Measurements from ENCODE around the gene TBC1D20.

TBC1D20 gene

DNA sequence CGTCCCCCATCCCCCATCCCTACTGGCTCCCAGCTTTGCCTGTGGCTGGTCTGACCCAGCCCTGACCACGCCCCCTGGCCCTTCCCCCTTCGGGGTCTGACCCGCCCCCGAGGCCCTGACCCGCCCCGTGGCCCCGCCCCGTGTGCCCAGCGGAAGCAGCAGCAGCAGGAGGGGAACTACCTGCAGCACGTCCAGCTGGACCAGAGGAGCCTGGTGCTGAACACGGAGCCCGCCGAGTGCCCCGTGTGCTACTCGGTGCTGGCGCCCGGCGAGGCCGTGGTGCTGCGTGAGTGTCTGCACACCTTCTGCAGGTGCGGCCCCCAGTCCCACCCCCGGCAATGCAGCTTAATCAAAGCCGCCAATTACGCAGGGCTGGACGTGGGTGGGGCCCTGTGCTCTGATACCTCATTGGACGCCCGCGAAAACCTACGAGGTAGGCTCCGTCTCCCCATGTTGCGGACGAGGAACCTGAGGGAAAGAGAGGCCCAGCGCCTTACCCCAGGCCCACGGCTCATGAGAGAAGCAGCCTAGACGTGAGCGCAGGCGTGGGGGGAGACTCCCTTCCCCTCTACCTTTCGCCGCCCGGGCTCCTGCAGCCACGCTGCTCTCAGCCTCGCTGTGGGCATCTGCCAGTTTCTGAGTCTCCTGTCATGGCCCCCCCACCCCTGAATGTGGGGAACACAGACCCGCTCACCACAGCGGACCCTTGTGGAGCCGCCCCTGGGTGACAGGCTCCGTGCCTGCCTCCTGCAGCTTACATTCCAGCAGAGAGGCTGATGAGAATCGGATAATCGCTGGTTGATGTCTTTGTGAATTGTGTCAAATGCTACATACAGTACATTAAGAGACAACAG, 41.4 kb downstream of the TBC1D20 start:
- no peak for DNase-seq

DNA sequence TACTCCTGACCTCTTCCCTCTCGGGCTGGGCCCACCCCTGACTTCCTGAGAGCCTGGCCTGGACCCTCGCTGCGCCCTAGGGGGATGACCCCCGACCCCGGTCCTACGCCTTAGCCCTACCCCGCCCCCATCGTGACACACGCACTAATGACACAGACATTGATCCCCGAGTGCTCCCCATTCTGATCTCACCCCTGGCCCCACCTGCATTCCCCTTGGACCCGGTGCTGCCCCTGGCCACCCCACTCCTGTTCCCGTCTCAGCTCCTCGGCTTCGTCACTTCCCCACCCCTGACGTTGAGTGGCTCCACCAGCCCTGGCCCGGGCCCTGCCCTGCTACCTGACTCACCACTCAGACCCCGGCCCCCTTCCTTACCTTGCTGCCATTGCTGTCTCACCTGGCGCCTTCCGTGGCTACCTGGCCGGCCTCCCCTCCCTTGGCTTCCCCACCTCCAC, 42.1 kb downstream of the TBC1D20 start:
- no peak for DNase-seq

DNA sequence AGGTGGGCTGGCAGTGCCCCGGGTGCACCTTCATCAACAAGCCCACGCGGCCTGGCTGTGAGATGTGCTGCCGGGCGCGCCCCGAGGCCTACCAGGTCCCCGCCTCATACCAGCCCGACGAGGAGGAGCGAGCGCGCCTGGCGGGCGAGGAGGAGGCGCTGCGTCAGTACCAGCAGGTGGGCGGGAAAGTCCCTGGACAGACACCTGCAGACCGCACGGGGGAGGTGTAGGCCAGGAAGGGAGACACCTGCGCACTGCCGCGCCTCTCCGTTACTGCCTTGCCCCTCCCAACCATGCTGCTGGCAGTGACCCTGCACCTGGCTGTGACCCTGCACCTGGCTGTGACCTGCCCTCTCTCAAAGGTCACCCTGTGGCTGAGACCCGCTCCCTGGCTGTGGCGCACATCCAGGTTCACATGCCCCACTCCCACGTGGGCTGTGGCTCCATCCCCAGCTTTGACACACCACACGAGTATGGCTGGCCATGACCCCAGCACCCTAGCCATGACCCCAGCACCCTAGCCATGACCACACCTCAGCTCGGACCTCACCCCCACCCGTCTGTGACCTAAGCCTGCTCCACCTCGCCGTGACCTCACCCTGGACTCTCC, 42.7 kb downstream of the TBC1D20 start:
- DNase-seq: no peak

DNA sequence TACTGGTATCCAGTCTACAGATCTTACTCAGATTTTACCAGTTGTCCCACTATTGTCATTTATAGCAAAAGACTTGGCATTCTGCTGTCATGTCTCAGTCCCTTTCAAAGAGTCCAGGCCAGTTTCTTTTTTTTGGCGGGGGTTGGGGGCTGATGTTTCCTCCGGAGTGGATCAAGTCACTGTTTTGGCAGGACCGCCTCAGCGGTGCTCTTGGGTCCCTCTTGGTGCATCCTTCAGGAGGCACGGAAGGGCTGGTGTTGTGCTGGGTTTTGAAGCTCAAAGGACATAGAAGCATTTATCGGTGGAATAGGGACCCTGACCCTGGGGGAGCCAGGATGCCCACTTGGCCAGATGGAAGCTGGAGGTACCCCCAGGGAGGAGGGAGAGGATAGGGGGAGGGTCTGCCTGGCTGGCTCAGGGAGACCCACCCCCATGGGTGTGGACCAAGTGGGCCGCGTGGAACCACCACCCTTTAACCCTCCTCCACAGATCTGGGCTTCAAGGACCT, 43.4 kb downstream of the TBC1D20 start:
- DNase-seq: no peak

DNA sequence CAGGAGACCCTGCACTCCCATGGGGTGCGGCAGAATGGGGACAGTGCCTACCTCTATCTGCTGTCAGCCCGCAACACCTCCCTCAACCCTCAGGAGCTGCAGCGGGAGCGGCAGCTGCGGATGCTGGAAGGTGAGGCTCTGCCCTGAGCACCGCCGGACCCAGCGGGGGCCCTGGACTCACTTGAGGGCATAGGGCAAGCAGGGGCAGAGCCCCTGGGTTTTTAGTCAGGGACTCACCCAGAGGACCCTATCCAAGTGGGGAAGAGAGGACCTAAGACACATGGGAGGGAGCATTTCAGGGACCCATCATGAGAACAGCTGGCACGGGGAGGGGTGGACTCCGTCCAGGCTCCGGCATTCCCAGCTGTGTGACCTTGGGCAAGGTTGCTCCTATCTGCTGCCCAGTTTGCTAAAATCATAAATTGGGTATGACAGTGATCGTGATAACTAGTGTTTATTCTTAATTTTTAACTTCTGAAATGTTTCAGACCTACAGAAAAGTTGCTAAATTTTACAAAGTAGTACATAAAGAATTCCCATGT, 44.5 kb downstream of the TBC1D20 start:
- DNase-seq: no peak

DNA sequence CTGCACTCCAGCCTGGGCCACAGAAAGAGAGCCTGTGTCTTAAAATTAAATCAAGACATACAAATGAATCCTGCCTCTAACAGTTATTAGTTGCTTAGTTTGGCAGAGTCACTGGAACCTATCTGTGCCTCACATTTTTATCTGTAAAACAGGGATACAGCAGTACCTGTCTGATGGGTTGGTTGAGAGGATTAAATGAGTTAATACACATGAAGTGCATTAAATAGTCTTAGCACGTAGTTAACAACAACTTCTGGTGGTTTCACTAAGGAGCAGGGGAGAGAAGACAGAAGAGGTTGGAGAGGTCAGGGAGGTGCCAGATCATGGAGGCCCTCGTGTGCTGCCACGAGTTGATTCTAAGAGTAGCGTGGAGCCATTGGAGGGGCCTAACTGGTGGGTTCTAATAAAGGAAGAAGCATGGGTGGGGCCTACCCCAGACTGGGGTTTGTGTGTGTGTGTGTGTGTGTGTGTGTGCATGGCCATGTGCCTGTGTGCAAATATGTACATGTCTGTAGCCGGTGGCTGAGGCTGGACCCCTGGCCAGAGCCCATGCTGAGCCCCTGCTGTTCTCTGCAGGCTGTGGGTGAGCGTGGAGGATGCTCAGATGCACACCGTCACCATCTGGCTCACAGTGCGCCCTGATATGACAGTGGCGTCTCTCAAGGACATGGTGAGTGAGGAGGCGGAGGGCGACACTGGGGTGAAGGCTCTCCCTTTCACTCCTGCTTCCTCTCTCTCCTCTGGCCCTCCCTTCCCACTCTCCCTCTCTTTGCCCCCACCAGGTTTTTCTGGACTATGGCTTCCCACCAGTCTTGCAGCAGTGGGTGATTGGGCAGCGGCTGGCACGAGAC, 45.2 kb downstream of the TBC1D20 start:
- no peak for DNase-seq

DNA sequence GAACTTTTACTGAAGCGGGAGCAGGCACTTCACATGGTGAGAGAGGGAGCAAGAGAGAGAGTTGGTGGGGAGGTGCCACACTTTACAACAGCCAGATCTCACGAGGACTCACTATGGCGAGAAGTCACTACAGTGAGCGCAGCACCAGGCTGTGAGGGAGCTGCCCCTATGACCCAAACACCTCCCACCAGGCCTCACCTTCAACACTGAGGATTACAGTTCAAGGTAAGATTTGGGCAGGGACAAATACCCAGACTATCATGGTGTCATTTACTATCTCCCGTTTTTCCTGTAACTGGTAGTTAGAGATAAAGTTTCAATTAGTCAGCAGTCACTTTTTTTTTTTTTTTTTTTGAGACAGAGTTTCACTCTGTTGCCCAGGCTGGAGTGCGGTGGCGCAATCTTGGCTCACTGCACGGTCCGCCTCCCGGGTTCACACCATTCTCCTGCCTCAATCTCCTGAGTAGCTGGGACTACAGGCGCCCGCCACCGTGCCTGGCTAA, 46.5 kb downstream of the TBC1D20 start:
- DNase-seq: no peak

DNA sequence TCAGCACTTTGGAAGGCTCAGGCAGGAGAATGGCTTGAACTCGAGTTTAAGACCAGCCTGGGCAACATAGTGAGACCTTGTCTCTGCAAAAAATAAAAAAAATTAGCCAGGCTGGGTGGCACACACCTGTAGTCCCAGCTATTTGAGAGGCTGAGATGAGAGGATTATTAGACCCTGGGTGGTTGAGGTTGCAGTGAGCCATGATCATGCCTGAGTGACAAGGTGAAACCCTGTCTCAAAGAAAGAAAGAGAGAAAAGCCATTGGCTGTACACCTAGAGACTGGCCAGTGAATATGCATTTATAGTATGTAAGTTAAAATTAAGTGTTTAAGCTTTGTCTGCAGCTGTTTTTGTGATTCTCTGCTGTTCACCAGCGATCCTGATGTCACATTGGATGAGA, 48.2 kb downstream of the TBC1D20 start:
- no peak for DNase-seq

DNA sequence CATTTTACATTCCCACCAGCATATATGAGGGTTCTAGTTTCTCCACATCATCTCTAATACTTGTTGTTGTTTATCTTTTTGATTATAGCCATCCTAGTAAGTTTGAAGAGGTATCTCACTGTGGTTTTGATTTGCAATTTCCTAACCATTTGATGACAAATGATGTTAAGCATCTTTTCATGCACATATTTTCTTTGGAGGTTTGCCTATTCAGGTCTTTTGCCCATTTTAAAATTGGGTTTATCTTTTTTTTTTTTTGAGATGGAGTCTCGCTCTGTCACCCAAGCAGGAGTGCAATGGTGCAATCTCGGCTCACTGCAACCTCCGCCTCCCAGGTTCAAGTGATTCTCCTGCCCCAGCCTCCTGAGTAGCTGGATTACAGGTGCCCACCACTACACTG, 50.3 kb downstream of the TBC1D20 start:
- no peak for DNase-seq

DNA sequence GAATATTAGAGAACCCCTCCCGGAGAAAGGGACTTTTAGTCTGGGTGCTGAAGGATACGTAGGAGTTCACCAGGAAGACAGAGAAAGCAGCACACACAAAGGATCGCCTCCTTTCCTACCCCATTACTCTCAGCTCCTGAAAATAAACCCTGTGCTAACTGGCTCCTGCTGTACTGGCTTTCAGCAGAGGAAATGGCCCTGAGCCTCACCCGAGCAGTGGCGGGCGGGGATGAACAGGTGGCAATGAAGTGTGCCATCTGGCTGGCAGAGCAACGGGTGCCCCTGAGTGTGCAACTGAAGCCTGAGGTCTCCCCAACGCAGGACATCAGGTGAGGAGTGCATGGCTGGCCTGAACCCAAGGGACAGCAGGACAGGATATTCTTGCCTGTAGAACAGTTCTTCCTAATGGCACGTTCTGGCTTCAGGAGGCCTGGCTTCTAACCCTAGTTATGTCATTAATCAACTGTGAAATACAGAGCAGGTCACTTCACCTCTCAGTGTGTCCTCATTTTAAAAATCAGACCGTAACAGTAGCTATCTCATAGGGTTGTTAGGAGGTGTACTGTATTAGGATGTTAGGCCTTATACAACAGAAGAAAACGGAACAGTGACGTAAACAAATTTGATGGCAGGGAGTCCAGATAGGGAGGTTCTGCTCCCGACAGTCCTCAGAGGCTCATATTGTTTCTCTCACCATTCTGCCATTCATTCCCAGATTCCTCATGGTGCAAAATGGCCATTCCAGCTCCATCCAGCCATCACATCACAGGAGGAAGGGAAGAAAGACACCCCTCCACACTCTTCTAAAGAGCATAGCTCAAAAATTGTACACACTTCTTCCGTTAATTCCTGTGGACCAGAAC, 52.4 kb downstream of the TBC1D20 start:
- no peak for DNase-seq

DNA sequence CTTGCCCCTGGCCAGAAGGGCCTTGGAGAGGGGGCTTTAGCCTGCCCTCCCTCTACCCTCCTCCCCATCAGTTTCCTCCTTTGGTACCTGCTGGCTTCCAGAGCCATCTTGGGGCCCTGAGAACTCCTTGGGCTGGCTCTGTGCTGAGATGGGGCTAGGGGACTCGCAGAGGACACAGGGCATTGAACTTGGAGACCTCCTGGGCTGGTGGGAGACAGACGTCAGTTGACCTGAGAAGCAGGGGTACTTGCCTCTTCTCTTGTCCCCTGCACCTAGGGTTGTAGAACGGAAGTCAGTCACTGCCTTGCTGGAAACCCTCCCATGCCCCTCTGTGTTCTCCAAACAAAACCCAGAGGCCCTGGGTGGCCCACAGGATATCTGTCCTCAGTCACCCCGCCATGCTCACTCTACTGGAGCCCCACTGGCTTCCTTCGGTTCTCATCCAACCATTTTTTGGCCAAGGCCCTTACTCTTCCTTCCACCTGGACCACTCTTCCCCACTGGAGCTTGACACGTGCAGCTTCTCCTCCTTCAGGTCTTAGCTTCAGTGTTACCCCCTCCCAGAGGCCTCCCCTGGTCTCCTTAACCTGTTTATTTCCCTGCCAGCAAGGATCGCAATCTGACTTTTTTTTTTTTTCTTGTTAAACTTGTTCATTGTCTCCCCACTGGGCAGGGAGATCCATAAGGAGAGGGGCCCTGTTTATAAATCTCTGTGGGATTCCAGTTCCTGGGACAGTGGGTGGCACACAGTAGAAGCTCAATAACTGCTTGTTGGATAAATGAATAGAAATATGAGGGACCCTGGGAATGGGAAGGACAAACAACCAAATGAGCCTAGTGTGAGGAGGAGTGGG, 53.3 kb downstream of the TBC1D20 start:
- no peak for DNase-seq

DNA sequence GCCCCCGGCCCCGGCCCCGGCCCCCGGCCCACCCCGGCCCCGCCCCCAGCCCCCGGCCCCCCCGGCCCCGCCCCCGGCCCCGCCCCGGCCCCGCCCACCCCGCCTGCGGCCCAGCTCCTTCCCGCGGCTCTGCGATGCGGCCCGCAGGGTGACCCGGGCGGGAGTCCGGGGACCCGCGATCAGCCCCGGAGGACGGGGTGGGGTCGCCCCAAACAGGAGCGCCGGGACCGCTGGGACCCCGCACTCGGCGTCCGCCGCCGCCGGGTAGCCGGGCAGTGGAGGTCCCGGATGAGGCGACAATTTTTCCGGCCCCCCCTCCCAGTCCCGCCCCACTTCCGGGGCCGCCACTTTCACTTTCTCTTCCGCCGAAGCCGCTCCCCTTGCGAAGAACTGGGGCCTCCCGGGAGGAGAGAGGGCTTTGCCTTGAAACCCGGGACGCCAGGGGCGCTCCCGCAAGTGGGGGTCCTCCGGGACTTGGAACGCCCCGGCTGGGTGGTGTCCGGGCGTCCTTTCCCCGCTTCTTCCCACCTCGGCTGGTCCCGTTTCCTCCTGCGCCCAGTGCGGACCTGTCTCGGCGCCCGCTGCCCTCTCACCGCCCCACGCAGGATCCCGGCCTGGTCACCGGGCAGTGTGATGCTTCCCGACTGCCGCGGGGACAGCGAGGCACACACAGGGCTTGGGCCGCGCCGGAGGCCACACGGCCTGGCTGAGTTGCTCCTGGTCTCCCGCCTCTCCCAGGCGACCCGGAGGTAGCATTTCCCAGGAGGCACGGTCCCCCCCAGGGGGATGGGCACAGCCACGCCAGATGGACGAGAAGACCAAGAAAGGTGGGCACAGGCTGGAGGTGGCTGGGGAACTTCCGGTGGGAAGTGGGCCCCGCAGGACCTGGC, 54.1 kb downstream of the TBC1D20 start, which contains the start of gene RBCK1:
Gene RBCK1, plus strand, starts transcription at position 347 of the 890 bp plus-strand sequence. Its CDS starts 459 bp downstream, at position 806.
- DNase-seq: peak; percentile 30 to 95 (median 74)

DNA sequence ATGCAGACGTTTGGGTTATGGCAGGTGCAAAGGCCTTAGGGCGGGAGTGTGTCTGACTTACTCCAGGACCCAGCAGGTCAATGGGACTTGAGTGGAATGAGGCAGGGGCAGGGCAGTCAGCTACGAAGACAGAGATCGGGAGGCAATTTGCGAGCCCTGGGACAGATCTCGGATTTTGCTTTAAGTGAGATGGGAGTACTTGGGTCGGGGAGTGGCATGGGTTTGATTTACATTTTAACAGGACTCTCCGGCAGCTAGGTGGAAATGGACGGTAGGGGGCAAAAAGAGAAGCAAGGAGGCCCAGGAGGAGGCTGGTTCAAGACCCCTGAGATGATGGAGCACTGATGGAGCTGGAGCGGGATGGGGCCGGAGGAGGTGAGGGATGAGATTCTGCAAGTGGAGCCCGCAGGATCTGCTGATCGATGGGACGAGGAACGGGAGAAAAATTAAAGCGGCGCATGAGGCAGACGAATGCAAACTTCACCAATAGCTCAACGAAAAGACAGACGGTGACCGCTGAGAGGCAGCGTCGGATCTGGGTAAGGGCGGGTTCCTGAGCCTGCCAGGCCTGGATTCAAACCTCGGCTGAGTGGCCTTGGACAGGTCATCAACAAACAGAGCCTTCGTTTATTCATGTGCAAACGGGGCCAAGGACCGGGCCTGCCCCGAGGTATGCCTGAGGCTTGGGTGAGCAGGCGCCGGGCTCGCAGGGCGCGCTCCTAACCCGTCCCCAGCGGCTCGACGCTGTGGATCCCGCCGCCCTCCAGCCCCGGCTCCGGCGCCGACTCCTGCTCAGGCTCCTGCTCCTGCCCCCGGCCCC, 55.0 kb downstream of the TBC1D20 start:
- DNase-seq: peak in 41 of 51 donors; percentile 36 to 88 (median 69)

DNA sequence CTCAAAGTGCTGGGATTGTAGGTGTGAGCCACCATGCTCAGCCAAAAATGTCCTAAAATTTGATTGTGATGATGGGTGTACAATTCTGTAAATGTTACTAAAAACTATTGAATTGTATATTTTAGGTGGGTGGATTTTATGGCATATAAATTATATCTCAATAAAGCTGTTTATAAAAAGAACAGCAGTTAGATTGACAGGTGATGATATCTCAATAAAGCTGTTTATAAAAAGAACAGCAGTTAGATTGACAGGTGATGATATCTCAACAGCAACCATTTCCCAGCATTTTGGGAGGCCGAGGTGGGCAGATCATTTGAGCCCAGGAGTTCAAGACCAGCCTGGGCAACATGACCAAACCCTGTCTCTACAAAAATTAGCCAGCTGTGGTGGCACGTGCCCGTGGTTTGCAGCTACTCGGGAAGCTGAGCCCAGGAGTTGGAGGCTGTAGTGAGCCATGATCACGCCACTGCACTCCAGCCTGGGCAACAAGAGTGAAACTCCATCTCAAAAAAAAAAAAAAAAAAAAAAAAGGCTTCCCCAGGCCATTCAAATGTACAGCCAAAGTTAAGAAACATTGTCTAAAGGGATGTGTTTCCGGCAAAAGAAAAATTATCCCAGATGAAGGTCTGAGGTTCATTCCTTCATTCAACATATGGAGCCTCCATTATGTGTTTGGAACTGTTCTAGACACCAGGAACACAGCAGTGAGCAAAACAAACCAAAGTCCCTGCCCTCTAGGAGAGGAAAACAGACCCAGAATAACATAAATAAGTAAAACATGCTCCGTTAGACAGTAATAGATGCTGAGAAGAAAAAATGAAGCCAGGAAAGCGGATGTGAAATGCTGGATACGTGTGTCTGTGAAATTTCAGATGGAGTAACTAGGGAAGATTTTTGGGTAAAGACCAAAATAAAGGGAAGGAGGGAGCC, 55.9 kb downstream of the TBC1D20 start:
- no peak for DNase-seq

DNA sequence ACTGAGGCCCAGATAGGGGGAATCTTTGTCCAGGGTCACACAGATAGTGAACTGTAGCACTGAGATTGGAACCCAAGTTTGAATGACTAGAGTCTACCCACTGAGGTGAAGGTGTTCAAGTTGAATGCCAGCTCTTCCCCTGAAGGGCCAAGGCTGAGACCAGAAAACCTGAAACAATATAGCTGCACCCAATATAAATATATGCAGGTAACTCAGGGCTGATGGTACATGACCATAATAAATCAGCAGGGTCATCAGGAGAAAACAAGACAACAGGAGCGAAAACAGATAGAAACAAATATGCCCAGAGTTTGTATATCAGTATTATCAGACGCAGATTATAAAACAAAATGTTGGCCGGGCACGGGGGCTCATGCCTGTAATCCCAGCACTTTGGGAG, 58.2 kb downstream of the TBC1D20 start:
- no peak for DNase-seq

DNA sequence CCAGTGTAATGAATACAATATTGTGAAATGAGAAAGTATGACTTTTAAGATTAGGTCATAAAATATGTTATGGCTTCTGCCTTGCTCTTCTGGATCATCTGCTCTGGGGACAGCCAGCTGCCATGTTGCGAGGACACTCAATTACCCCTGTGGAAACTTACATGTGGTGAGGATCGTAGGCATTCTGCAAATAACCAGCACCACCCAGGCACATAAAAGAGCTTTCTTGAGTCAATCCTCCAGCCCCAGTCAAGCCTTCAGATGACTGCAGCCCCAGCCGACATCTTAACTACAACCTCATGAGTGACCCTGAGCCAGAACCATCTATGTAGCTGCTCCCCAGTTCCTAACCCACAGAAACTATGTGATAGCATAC, 58.8 kb downstream of the TBC1D20 start:
- DNase-seq: no peak

Measured in hypothalamus (tissue), 51 donors.